Liver (tissue), 3 donors: ENCODE data around the gene SPAG17.

Source experiments
- HNF4G ChIP-seq: IDR thresholded peaks from 2 replicates; pipeline ENCODE4 v1.6.1; 2016; ENCODE audit warnings: antibody characterized with exemption
- JUND ChIP-seq, 2 donors: IDR thresholded peaks; 2 replicates each; pipeline ENCODE4 v1.6.1; 2016; ENCODE audit warnings: antibody characterized with exemption in 2 of 2
- RAD21 ChIP-seq, 2 donors: IDR thresholded peaks; 2 replicates each; pipeline ENCODE4 v1.6.1; 2016; ENCODE audit warnings: antibody characterized with exemption in 2 of 2, mild to moderate bottlenecking in 2 of 2
- TF ChIP-seq, protein P1 (sequence below): fragments of 150-350 bp; IDR thresholded peaks from 2 replicates; pipeline ENCODE4 v1.5.1; 2017; ENCODE audit warnings: improper control_type of control experiment, low read depth, low read length; ENCODE audit not compliant: missing input control
- TF ChIP-seq, protein P2 (sequence below): IDR thresholded peaks from 2 replicates; pipeline ENCODE4 v1.6.1; 2016; ENCODE audit warnings: antibody characterized with exemption
- TF ChIP-seq, protein P3 (sequence below): IDR thresholded peaks from 2 replicates; pipeline ENCODE4 v1.6.1; 2016; ENCODE audit warnings: antibody characterized with exemption
- TF ChIP-seq, protein P4 (sequence below): IDR thresholded peaks from 2 replicates; pipeline ENCODE4 v1.6.1; 2016; ENCODE audit warnings: antibody characterized with exemption
- donor health status: healthy.
- donor health status: healthy.

DNA sequence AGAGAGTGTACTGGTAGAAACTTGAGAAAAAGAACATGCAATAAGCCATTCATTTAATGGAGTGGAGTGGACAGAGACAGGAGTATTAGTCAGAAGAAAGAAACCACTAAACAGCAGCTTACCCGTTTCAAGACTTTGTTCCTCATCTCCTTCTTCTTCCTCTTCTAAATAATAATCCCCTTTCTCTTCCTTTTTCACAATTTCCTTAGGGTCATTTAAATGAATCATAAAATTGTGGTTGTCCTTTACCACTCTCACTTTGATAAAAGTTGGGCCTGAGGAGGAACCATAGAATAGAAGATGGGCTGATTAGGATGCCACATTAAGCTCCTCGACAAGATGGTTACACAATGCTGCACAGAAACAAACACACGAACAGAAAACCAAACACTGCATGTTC, 145.9 kb downstream of the SPAG17 start:
- TF ChIP-seq, protein P1, sequence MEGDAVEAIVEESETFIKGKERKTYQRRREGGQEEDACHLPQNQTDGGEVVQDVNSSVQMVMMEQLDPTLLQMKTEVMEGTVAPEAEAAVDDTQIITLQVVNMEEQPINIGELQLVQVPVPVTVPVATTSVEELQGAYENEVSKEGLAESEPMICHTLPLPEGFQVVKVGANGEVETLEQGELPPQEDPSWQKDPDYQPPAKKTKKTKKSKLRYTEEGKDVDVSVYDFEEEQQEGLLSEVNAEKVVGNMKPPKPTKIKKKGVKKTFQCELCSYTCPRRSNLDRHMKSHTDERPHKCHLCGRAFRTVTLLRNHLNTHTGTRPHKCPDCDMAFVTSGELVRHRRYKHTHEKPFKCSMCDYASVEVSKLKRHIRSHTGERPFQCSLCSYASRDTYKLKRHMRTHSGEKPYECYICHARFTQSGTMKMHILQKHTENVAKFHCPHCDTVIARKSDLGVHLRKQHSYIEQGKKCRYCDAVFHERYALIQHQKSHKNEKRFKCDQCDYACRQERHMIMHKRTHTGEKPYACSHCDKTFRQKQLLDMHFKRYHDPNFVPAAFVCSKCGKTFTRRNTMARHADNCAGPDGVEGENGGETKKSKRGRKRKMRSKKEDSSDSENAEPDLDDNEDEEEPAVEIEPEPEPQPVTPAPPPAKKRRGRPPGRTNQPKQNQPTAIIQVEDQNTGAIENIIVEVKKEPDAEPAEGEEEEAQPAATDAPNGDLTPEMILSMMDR = no peak
- TF ChIP-seq HNF4G (no peak), JUND (IDR thresholded peaks at IDR 0.05) (no peak), RAD21 (IDR thresholded peaks at IDR 0.05) (no peak)
- TF ChIP-seq, protein P2, sequence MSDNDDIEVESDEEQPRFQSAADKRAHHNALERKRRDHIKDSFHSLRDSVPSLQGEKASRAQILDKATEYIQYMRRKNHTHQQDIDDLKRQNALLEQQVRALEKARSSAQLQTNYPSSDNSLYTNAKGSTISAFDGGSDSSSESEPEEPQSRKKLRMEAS = no peak
- TF ChIP-seq, protein P3, sequence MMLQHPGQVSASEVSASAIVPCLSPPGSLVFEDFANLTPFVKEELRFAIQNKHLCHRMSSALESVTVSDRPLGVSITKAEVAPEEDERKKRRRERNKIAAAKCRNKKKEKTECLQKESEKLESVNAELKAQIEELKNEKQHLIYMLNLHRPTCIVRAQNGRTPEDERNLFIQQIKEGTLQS = no peak
- TF ChIP-seq, protein P4, sequence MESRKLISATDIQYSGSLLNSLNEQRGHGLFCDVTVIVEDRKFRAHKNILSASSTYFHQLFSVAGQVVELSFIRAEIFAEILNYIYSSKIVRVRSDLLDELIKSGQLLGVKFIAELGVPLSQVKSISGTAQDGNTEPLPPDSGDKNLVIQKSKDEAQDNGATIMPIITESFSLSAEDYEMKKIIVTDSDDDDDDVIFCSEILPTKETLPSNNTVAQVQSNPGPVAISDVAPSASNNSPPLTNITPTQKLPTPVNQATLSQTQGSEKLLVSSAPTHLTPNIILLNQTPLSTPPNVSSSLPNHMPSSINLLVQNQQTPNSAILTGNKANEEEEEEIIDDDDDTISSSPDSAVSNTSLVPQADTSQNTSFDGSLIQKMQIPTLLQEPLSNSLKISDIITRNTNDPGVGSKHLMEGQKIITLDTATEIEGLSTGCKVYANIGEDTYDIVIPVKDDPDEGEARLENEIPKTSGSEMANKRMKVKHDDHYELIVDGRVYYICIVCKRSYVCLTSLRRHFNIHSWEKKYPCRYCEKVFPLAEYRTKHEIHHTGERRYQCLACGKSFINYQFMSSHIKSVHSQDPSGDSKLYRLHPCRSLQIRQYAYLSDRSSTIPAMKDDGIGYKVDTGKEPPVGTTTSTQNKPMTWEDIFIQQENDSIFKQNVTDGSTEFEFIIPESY = no peak
